ENCODE measurements around the gene TMEM37. TPM values are rescaled to one million over a fixed set of nuclear protein-coding genes. Genes with fewer than 3 reads are reported as not detected.
A peak's percentile ranks its signal among the peaks of the same experiment; 100 is the strongest.

The TMEM37 gene, protein sequence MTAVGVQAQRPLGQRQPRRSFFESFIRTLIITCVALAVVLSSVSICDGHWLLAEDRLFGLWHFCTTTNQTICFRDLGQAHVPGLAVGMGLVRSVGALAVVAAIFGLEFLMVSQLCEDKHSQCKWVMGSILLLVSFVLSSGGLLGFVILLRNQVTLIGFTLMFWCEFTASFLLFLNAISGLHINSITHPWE
- total RNA-seq, result 52.6 TPM in 2 replicates
- 89.9 and 123 TPM in 2 replicates for polyA plus RNA-seq

DNA sequence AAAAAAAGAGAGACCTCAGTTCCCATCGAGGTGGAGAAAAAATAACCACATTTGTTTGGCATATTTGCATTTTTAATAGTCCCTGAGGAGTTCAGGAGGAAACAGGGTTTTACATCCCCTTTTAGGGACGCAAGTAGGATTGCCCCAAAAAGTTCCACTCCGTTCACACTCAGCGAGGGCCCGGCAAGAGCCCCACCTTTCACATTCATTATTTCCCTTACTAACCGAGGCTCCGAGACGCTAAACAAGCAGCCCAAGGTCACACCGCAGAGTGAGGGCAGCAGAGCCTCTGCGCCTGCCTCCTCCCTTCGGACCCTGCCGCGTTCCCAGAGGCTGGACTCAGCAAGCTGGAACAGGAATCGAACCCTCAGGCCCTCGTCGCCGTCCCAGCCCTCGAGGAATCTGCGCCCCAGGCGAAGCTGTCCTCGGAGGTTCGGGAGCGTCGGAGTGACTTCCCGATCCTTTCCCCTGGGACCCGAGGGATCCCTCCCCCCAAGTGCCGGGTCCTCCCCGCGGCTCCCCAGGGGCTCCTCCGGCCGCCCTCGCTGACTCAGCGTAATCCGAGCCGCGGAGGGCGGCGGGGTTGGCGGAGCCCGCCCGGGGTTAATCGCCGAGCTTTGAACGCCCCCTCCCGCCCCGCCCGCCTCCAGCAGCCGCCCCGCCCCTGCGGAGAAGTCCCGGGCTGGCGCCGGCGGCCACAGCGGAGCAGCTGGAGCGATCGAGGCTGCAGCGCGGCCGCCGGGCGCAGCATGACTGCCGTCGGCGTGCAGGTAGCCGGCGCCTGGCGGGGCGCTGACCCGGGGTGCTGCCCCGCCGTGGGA is at the start of gene TMEM37:
TMEM37 (plus strand) TSS at position 700 of the 821 bp plus-strand sequence; CDS start at position 750, 50 bp downstream.
- Histone ChIP-seq H3K9me2 (replicated peaks; ENCODE audit: insufficient read depth) (no peaks in the 10 kb centered on the region), H3K27ac (peak within 1 kb of the TSS; percentile 99), H2AFZ (peak within 1 kb of the TSS; percentile 53), H3K79me2 (peaks cover 43% of the 10 kb centered on the region), H3K36me3 (replicated peaks; ENCODE audit: insufficient read depth, low read depth) (no peaks in the 10 kb centered on the region), H4K20me1 (ENCODE audit: insufficient read depth, poor library complexity, severe bottlenecking) (no peaks in the 10 kb centered on the region), H3K4me3 (peak within 1 kb of the TSS; percentile 50), H3K4me1 (ENCODE audit: insufficient read depth) (peaks cover 73% of the 10 kb centered on the region), H3K4me2 (peak within 1 kb of the TSS; percentile 89), H3K9me3 (ENCODE audit: low read depth) (no peaks in the 10 kb centered on the region), H3K27me3 (no peaks in the 10 kb centered on the region)
- 6% methylated on average over 26 of the region's 72 CpGs for WGBS (ENCODE audit: low lambda C conversion rate, missing lambda C conversion rate)
- no peak for TF ChIP-seq EZH2phosphoT487 (IDR thresholded peaks at IDR 0.05; ENCODE audit: low read depth, severe bottlenecking, unreplicated experiment)
- peak; percentile 1 for TF ChIP-seq CTCF (IDR thresholded peaks at IDR 0.05; ENCODE audit: poor library complexity)
- no peak for TF ChIP-seq EZH2 (IDR thresholded peaks at IDR 0.05; ENCODE audit: borderline replicate concordance)
- peak; percentile 95 for DNase-seq (ENCODE audit: low spot score)

- Histone ChIP-seq H2AFZ (no peak overlapping the region), H3K9me2 (replicated peaks; ENCODE audit: insufficient read depth) (no peaks in the 10 kb centered on the region), H3K4me2 (no peak overlapping the region), H3K27me3 (no peaks in the 10 kb centered on the region), H3K79me2 (no peaks in the 10 kb centered on the region), H3K4me3 (no peak overlapping the region), H3K27ac (no peak overlapping the region), H3K4me1 (ENCODE audit: insufficient read depth) (no peaks in the 10 kb centered on the region), H4K20me1 (ENCODE audit: insufficient read depth, poor library complexity, severe bottlenecking) (no peaks in the 10 kb centered on the region), H3K36me3 (replicated peaks; ENCODE audit: insufficient read depth, low read depth) (no peaks in the 10 kb centered on the region), H3K9me3 (ENCODE audit: low read depth) (no peaks in the 10 kb centered on the region)
- 74% methylated on average over 6 of the region's 6 CpGs for WGBS (ENCODE audit: low lambda C conversion rate, missing lambda C conversion rate)
- TF ChIP-seq EZH2phosphoT487 (IDR thresholded peaks at IDR 0.05; ENCODE audit: low read depth, severe bottlenecking, unreplicated experiment) (no peak), EZH2 (IDR thresholded peaks at IDR 0.05; ENCODE audit: borderline replicate concordance) (no peak), CTCF (IDR thresholded peaks at IDR 0.05; ENCODE audit: poor library complexity) (no peak)
- DNase-seq (ENCODE audit: low spot score), result peak; percentile 33
These were observed 48.1 kb upstream of the TMEM37 start for GRCh38 chr2:119383410-119384140.

DNA sequence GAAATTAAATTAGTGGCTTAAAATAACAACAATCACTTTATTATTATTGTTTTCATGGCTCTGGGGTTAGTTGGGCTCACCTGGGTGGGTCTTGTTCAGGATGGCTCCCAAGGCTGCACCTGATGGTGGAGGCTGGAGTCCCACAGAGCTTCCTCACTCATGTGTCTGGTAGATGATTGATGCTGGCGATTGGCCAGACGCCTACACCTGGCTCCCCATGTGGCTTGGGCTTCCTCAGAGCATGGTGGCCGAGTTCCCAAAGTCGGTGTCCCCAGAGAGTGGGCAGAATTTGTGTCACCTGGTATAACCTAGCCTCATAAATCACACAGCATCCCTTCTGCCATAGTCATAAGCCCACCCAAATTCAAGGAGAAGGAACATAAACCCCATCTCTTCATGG is 46.7 kb upstream of the TMEM37 start:
- H3K27ac ChIP-seq, result no peak overlapping the region
- H3K9me3 ChIP-seq (ENCODE audit: low read depth), result no peaks in the 10 kb centered on the region
- H3K79me2 ChIP-seq, result no peaks in the 10 kb centered on the region
- WGBS (ENCODE audit: low lambda C conversion rate, missing lambda C conversion rate), result 95% methylated on average over 4 of the region's 4 CpGs
- H3K4me2 ChIP-seq, result no peak overlapping the region
- TF ChIP-seq EZH2 (IDR thresholded peaks at IDR 0.05; ENCODE audit: borderline replicate concordance), result no peak
- no peak for TF ChIP-seq CTCF (IDR thresholded peaks at IDR 0.05; ENCODE audit: poor library complexity)
- TF ChIP-seq EZH2phosphoT487 (IDR thresholded peaks at IDR 0.05; ENCODE audit: low read depth, severe bottlenecking, unreplicated experiment), result no peak
- no peak overlapping the region for H3K4me3 ChIP-seq
- H3K27me3 ChIP-seq, result no peaks in the 10 kb centered on the region
- H3K4me1 ChIP-seq (ENCODE audit: insufficient read depth), result peaks cover 5% of the 10 kb centered on the region
- no peaks in the 10 kb centered on the region for H3K36me3 ChIP-seq (replicated peaks; ENCODE audit: insufficient read depth, low read depth)
- H3K9me2 ChIP-seq (replicated peaks; ENCODE audit: insufficient read depth), result no peaks in the 10 kb centered on the region
- H2AFZ ChIP-seq, result no peak overlapping the region
- no peaks in the 10 kb centered on the region for H4K20me1 ChIP-seq (ENCODE audit: insufficient read depth, poor library complexity, severe bottlenecking)
- DNase-seq (ENCODE audit: low spot score), result no peak
